Measurements from ENCODE around the gene PLEKHG2. TPM values are rescaled to one million over a fixed set of nuclear protein-coding genes. Genes with fewer than 3 reads are reported as not detected.

The PLEKHG2 gene
- total and polyA plus RNA-seq, 4 donors, result 2.1 to 4.5 (median 3.0) TPM

DNA sequence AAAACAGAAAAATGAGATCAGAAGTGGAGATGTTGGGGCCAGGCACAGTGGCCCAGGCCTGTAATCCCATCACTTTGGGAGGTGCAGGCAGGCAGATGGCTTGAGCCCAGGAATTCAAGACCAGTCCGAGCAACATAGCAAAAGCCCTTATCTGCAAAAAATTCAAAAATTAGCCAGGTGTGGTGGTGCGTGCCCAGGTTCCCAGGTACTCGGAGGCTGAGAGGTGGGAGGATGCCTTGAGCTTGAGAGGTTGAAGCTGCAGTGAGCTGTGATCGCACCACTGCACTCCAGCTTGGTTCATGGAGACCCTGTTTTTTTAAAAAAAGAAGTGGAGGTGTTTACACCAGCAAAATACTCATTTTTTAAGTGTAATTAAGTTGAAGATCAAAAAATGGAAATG lies 12.4 kb upstream of the PLEKHG2 start (continued):
- TF ChIP-seq FOXA2 (IDR thresholded peaks at IDR 0.05) (no peak), HNF4G (IDR thresholded peaks at IDR 0.05) (no peak), FOXA1 (IDR thresholded peaks at IDR 0.05) (no peak)
- TF ChIP-seq, protein P1, sequence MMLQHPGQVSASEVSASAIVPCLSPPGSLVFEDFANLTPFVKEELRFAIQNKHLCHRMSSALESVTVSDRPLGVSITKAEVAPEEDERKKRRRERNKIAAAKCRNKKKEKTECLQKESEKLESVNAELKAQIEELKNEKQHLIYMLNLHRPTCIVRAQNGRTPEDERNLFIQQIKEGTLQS (IDR thresholded peaks at IDR 0.05), result no peak

DNA sequence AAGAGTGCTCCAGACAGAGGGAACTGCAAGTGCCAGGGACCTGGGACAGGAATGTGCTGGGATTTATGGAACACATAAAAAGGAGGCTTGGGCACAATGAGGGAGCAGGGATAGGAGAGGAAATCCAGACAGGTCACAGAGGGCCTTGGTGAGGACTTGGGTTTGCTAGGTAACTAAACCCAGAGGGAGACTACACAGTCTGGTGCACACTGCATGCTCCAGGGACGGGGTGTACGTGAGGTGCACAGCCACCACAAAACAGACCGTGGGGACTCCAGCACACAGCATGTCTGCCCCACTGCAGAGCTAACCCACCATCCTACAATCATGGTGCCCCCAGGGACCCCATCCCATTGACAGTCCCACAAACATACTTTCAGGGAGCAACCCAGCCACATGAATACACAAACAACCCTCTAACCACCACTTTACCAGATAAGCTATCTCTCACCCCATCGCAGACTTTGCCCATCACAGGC lies 11.4 kb upstream of the PLEKHG2 start:
- TF ChIP-seq EGR1 (IDR thresholded peaks at IDR 0.05; ENCODE audit: low read depth in 2 of 2) (no peak), GABPA (IDR thresholded peaks at IDR 0.05 in 1 of 2, conservative IDR thresholded peaks at IDR 0.05 in 1 of 2) (no peak), FOXA2 (IDR thresholded peaks at IDR 0.05) (no peak), SP1 (IDR thresholded peaks at IDR 0.05) (no peak), NR2F2 (IDR thresholded peaks at IDR 0.05) (no peak), HNF4G (IDR thresholded peaks at IDR 0.05) (no peak), HNF4A (conservative IDR thresholded peaks at IDR 0.05) (no peak), RAD21 (IDR thresholded peaks at IDR 0.05) (no peak), YY1 (IDR thresholded peaks at IDR 0.05) (no peak), TAF1 (conservative IDR thresholded peaks at IDR 0.05) (no peak), FOXA1 (IDR thresholded peaks at IDR 0.05) (no peak), RXRA (IDR thresholded peaks at IDR 0.05) (no peak)
- TF ChIP-seq, protein P2, sequence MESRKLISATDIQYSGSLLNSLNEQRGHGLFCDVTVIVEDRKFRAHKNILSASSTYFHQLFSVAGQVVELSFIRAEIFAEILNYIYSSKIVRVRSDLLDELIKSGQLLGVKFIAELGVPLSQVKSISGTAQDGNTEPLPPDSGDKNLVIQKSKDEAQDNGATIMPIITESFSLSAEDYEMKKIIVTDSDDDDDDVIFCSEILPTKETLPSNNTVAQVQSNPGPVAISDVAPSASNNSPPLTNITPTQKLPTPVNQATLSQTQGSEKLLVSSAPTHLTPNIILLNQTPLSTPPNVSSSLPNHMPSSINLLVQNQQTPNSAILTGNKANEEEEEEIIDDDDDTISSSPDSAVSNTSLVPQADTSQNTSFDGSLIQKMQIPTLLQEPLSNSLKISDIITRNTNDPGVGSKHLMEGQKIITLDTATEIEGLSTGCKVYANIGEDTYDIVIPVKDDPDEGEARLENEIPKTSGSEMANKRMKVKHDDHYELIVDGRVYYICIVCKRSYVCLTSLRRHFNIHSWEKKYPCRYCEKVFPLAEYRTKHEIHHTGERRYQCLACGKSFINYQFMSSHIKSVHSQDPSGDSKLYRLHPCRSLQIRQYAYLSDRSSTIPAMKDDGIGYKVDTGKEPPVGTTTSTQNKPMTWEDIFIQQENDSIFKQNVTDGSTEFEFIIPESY (IDR thresholded peaks at IDR 0.05), result no peak
- TF ChIP-seq, protein P3, sequence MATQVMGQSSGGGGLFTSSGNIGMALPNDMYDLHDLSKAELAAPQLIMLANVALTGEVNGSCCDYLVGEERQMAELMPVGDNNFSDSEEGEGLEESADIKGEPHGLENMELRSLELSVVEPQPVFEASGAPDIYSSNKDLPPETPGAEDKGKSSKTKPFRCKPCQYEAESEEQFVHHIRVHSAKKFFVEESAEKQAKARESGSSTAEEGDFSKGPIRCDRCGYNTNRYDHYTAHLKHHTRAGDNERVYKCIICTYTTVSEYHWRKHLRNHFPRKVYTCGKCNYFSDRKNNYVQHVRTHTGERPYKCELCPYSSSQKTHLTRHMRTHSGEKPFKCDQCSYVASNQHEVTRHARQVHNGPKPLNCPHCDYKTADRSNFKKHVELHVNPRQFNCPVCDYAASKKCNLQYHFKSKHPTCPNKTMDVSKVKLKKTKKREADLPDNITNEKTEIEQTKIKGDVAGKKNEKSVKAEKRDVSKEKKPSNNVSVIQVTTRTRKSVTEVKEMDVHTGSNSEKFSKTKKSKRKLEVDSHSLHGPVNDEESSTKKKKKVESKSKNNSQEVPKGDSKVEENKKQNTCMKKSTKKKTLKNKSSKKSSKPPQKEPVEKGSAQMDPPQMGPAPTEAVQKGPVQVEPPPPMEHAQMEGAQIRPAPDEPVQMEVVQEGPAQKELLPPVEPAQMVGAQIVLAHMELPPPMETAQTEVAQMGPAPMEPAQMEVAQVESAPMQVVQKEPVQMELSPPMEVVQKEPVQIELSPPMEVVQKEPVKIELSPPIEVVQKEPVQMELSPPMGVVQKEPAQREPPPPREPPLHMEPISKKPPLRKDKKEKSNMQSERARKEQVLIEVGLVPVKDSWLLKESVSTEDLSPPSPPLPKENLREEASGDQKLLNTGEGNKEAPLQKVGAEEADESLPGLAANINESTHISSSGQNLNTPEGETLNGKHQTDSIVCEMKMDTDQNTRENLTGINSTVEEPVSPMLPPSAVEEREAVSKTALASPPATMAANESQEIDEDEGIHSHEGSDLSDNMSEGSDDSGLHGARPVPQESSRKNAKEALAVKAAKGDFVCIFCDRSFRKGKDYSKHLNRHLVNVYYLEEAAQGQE (IDR thresholded peaks at IDR 0.05), result no peak
- TF ChIP-seq, protein P4, sequence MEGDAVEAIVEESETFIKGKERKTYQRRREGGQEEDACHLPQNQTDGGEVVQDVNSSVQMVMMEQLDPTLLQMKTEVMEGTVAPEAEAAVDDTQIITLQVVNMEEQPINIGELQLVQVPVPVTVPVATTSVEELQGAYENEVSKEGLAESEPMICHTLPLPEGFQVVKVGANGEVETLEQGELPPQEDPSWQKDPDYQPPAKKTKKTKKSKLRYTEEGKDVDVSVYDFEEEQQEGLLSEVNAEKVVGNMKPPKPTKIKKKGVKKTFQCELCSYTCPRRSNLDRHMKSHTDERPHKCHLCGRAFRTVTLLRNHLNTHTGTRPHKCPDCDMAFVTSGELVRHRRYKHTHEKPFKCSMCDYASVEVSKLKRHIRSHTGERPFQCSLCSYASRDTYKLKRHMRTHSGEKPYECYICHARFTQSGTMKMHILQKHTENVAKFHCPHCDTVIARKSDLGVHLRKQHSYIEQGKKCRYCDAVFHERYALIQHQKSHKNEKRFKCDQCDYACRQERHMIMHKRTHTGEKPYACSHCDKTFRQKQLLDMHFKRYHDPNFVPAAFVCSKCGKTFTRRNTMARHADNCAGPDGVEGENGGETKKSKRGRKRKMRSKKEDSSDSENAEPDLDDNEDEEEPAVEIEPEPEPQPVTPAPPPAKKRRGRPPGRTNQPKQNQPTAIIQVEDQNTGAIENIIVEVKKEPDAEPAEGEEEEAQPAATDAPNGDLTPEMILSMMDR (IDR thresholded peaks at IDR 0.05; ENCODE audit: low read depth, low read length, missing input control), result no peak
- TF ChIP-seq, protein P1 (IDR thresholded peaks at IDR 0.05), result no peak
- TF ChIP-seq, protein P5, sequence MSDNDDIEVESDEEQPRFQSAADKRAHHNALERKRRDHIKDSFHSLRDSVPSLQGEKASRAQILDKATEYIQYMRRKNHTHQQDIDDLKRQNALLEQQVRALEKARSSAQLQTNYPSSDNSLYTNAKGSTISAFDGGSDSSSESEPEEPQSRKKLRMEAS (IDR thresholded peaks at IDR 0.05), result no peak
- DNase-seq (ENCODE audit: low spot score), result no peak
- WGBS, result 44% methylated on average over 4 of the region's 4 CpGs
- Histone ChIP-seq H3K27ac (ENCODE audit: low read depth in 1 of 2, low read length in 2 of 2) (peak overlapping the region; percentile 96 to 98), H3K9me3 (ENCODE audit: control insufficient read depth in 4 of 4, low read length in 3 of 4) (no peaks in the 10 kb centered on the region), H3K4me1 (ENCODE audit: control insufficient read depth in 4 of 4, insufficient read depth in 4 of 4, low read length in 3 of 4) (peaks cover 24 to 47% (median 34%) of the 10 kb centered on the region in 4 donors), H3K27me3 (ENCODE audit: control insufficient read depth in 4 of 4, insufficient read depth in 4 of 4, low read length in 3 of 4) (no peaks in the 10 kb centered on the region), H3K36me3 (ENCODE audit: control insufficient read depth in 4 of 4, insufficient read depth in 3 of 4, low read depth in 1 of 4, low read length in 3 of 4) (no peaks in the 10 kb centered on the region), H3K4me3 (ENCODE audit: low read depth in 1 of 3, low read length in 3 of 3) (no peak overlapping the region), H3K9ac (ENCODE audit: low read depth in 1 of 2, low read length in 2 of 2) (peak overlapping the region; percentile 23 to 57)
